HUES6 (cell line): ENCODE results near the gene LARP1.
"Not testable (repeated sequence)": the region's sequence is repeated elsewhere in the genome, so short reads cannot be mapped to it uniquely, and the experiment has no call there.

Source experiments
- H3K27ac ChIP-seq: 2 replicates; pipeline ENCODE4 v1.7.0; 2013; ENCODE audit warnings: low read depth, mild to moderate bottlenecking, low read length, inconsistent platforms
- H3K27me3 ChIP-seq: 2 replicates; pipeline ENCODE4 v1.6.1; 2013; ENCODE audit warnings: low read length; ENCODE audit not compliant: control insufficient read depth, insufficient read depth
- H3K36me3 ChIP-seq: 2 replicates; pipeline ENCODE4 v1.6.1; 2013; ENCODE audit warnings: low read length; ENCODE audit not compliant: control insufficient read depth, insufficient read depth
- H3K4me1 ChIP-seq: 2 replicates; pipeline ENCODE4 v1.6.1; 2013; ENCODE audit warnings: low read length; ENCODE audit not compliant: control insufficient read depth, insufficient read depth
- H3K4me3 ChIP-seq: 2 replicates; pipeline ENCODE4 v1.5.1; 2013; ENCODE audit warnings: low read depth, low read length
- H3K9ac ChIP-seq: one replicate; pipeline ENCODE4 v1.6.1; 2013; ENCODE audit warnings: mild to moderate bottlenecking, low read length
- H3K9me3 ChIP-seq: 2 replicates; pipeline ENCODE4 v1.6.1; 2013; ENCODE audit warnings: low read depth, low read length; ENCODE audit not compliant: control insufficient read depth, insufficient read depth

LARP1 gene

GRCh38 chr5:154829589-154830218 is 74.5 kb downstream of the LARP1 start:
- Histone ChIP-seq H3K4me1 (peaks cover 4% of the 10 kb centered on the region; the same call in 1 of the 2 replicates), H3K9me3 (no peaks in the 10 kb centered on the region), H3K36me3 (peaks cover 32% of the 10 kb centered on the region), H3K9ac (no peak overlapping the region), H3K4me3 (no peak overlapping the region), H3K27ac (no peak overlapping the region), H3K27me3 (no peaks in the 10 kb centered on the region)

- no peaks in the 10 kb centered on the region for H3K9me3 ChIP-seq
- no peak overlapping the region for H3K27ac ChIP-seq
- H3K4me3 ChIP-seq, result no peak overlapping the region
- no peak overlapping the region for H3K9ac ChIP-seq
- peaks cover 4% of the 10 kb centered on the region; the same call in 1 of the 2 replicates for H3K4me1 ChIP-seq
- H3K36me3 ChIP-seq, result peaks cover 32% of the 10 kb centered on the region
- no peaks in the 10 kb centered on the region for H3K27me3 ChIP-seq
Measured at GRCh38 chr5:154830219-154830595, 75.0 kb downstream of the LARP1 start.

GRCh38 chr5:154830596-154830995 is 75.4 kb downstream of the LARP1 start:
- Histone ChIP-seq H3K27me3 (no peaks in the 10 kb centered on the region), H3K36me3 (peaks cover 32% of the 10 kb centered on the region), H3K9me3 (no peaks in the 10 kb centered on the region), H3K4me3 (no peak overlapping the region), H3K4me1 (peaks cover 4% of the 10 kb centered on the region; the same call in 1 of the 2 replicates), H3K27ac (no peak overlapping the region), H3K9ac (no peak overlapping the region)

GRCh38 chr5:154831451-154831850 is 76.3 kb downstream of the LARP1 start:
- Histone ChIP-seq H3K9me3 (no peaks in the 10 kb centered on the region), H3K4me3 (no peak overlapping the region), H3K27me3 (no peaks in the 10 kb centered on the region), H3K9ac (no peak overlapping the region), H3K27ac (no peak overlapping the region), H3K36me3 (peaks cover 29% of the 10 kb centered on the region), H3K4me1 (peaks cover 4% of the 10 kb centered on the region; the same call in 1 of the 2 replicates)

GRCh38 chr5:154832804-154833203 is 77.6 kb downstream of the LARP1 start:
- not testable (repeated sequence) for H3K27ac ChIP-seq, H3K27me3 ChIP-seq, H3K4me1 ChIP-seq, H3K9me3 ChIP-seq, H3K9ac ChIP-seq, H3K4me3 ChIP-seq
- peaks cover 31% of the 10 kb centered on the region for H3K36me3 ChIP-seq

GRCh38 chr5:154834053-154834452 is 78.9 kb downstream of the LARP1 start:
- Histone ChIP-seq H3K9me3 (no peaks in the 10 kb centered on the region), H3K27ac (no peak overlapping the region), H3K36me3 (peaks cover 32% of the 10 kb centered on the region), H3K27me3 (no peaks in the 10 kb centered on the region), H3K4me3 (no peak overlapping the region), H3K4me1 (peaks cover 3% of the 10 kb centered on the region; the same call in 1 of the 2 replicates), H3K9ac (no peak overlapping the region)

- H3K27me3 ChIP-seq, H3K27ac ChIP-seq, H3K4me1 ChIP-seq, H3K9me3 ChIP-seq, H3K9ac ChIP-seq, H3K4me3 ChIP-seq: not testable (repeated sequence)
- H3K36me3 ChIP-seq, result peaks cover 17% of the 10 kb centered on the region
Measured at GRCh38 chr5:154835701-154836052, 80.5 kb downstream of the LARP1 start.

GRCh38 chr5:154836225-154836624 is 81.0 kb downstream of the LARP1 start:
- Histone ChIP-seq H3K9me3 (no peaks in the 10 kb centered on the region), H3K9ac (no peak overlapping the region), H3K4me3 (no peak overlapping the region), H3K36me3 (peaks cover 11% of the 10 kb centered on the region), H3K27ac (no peak overlapping the region), H3K27me3 (no peaks in the 10 kb centered on the region), H3K4me1 (no peaks in the 10 kb centered on the region; the same call in 1 of the 2 replicates)

- Histone ChIP-seq H3K36me3 (peaks cover 3% of the 10 kb centered on the region; the same call in 1 of the 2 replicates), H3K9ac (no peak overlapping the region), H3K27ac (no peak overlapping the region), H3K4me1 (no peaks in the 10 kb centered on the region; the same call in 1 of the 2 replicates), H3K9me3 (no peaks in the 10 kb centered on the region), H3K4me3 (no peak overlapping the region), H3K27me3 (no peaks in the 10 kb centered on the region)
Measured at GRCh38 chr5:154837009-154837901, 82.1 kb downstream of the LARP1 start.

GRCh38 chr5:154840435-154841272 is 85.5 kb downstream of the LARP1 start:
- no peaks in the 10 kb centered on the region; the same call in 1 of the 2 replicates for H3K4me1 ChIP-seq
- H3K9ac ChIP-seq, result no peak overlapping the region
- H3K4me3 ChIP-seq, result no peak overlapping the region
- no peaks in the 10 kb centered on the region for H3K27me3 ChIP-seq
- peaks cover 6% of the 10 kb centered on the region; the same call in 1 of the 2 replicates for H3K36me3 ChIP-seq
- H3K9me3 ChIP-seq, result no peaks in the 10 kb centered on the region
- H3K27ac ChIP-seq, result no peak overlapping the region
